ENCODE results near the gene PODNL1.
"Not testable (repeated sequence)": the region's sequence is repeated elsewhere in the genome, so short reads cannot be mapped to it uniquely, and the experiment has no call there.

- TF ChIP-seq TAF1 (IDR thresholded peaks at IDR 0.05; ENCODE audit: borderline replicate concordance, low read depth, low read length); POLR2A (IDR thresholded peaks at IDR 0.05; ENCODE audit: low read depth, low read length): not testable (repeated sequence)
Observed at GRCh38 chr19:13922118-13922517, 16.1 kb downstream of the PODNL1 start.
